AG04449 (cell line): ENCODE results near the gene OLFM1.
"Not testable (repeated sequence)": the region's sequence is repeated elsewhere in the genome, so short reads cannot be mapped to it uniquely, and the experiment has no call there.

Source experiments
- CTCF ChIA-PET: fragments of 350-600 bp; formaldehyde crosslinking; extraction: SDS; loops from one replicate; lab custom pipeline; 2021; ENCODE audit warnings: antibody characterized with exemption; lab: Yijun Ruan, JAX
- POLR2A ChIA-PET: fragments of 400-600, 350-600 bp; formaldehyde crosslinking; extraction: SDS; loops from one replicate; lab custom pipeline; 2020; ENCODE audit warnings: antibody characterized with exemption, inconsistent platforms; lab: Yijun Ruan, JAX
- DNase-seq: peaks from one replicate; pipeline ENCODE4 v3.0.0-alpha.2; 2010; ENCODE audit warnings: low read depth, low spot score
- H3K4me3 ChIP-seq: 2 replicates; pipeline ENCODE4 v1.5.1; 2011; ENCODE audit warnings: low read depth, mild to moderate bottlenecking, control low read depth, low read length
- TF ChIP-seq, protein P1 (sequence below): IDR thresholded peaks from one replicate; pipeline ENCODE4 v1.5.1; 2011; ENCODE audit warnings: mild to moderate bottlenecking, moderate library complexity, low read length, control low read depth, inconsistent platforms; ENCODE audit not compliant: insufficient read depth; ENCODE audit errors: missing control alignments

OLFM1 gene

GRCh38 chr9:135148386-135148785 is 60.9 kb downstream of the OLFM1 start:
- no peak overlapping the region for H3K4me3 ChIP-seq
- DNase-seq: no peak
- TF ChIP-seq, protein P1, sequence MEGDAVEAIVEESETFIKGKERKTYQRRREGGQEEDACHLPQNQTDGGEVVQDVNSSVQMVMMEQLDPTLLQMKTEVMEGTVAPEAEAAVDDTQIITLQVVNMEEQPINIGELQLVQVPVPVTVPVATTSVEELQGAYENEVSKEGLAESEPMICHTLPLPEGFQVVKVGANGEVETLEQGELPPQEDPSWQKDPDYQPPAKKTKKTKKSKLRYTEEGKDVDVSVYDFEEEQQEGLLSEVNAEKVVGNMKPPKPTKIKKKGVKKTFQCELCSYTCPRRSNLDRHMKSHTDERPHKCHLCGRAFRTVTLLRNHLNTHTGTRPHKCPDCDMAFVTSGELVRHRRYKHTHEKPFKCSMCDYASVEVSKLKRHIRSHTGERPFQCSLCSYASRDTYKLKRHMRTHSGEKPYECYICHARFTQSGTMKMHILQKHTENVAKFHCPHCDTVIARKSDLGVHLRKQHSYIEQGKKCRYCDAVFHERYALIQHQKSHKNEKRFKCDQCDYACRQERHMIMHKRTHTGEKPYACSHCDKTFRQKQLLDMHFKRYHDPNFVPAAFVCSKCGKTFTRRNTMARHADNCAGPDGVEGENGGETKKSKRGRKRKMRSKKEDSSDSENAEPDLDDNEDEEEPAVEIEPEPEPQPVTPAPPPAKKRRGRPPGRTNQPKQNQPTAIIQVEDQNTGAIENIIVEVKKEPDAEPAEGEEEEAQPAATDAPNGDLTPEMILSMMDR: no peak
- CTCF ChIA-PET: no interaction called here
- POLR2A ChIA-PET: no interaction called here

GRCh38 chr9:135149901-135150300 is 62.4 kb downstream of the OLFM1 start:
- POLR2A ChIA-PET, CTCF ChIA-PET, DNase-seq, H3K4me3 ChIP-seq: not testable (repeated sequence)

- POLR2A ChIA-PET: no interaction called here
- no peak overlapping the region for H3K4me3 ChIP-seq
- CTCF ChIA-PET: no interaction called here
- DNase-seq: no peak
- TF ChIP-seq, protein P1: no peak
Measured at GRCh38 chr9:135150981-135151380, 63.5 kb downstream of the OLFM1 start.

DNA sequence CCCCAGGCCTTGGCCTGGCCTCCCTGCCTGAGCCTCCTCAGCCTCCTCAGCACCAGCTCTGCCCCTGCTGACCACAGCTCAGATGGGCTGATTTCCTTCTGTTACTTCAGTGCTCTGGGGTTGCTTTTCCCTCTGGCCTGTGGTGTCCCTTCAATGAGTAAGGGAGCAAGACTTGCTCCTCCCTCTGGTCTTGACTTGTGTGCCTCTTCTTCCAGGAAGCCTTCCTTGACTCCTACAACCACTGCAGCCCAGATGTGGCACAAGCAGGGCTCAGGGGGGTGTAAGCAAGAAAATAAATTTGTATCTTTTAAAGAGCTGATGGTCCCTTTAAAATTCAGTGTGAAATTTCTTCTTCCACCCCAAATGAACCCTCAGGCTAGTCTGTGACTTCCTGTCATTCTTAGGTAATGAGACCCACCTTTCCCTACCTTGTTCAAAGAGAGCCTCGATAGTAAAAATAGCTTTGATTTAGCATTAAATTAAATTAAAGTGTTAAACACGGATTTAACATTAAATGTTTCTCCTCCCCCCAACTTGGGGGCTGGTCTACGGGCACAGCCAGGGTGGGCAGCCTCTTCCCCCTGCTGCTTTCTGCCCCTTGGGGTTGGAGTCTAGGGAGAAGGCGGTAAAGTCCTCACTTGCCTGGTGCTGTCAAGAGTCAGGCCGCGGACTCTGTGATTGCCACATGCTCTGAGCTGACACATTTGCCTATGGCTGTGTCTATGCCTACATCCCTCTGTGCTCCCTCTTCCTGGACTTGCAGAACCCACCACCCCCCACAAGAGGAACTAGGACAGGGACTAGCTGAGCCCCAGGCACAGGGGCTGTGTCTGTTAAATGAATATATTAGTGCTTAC is 64.5 kb downstream of the OLFM1 start:
- CTCF ChIA-PET: no interaction called here

DNA sequence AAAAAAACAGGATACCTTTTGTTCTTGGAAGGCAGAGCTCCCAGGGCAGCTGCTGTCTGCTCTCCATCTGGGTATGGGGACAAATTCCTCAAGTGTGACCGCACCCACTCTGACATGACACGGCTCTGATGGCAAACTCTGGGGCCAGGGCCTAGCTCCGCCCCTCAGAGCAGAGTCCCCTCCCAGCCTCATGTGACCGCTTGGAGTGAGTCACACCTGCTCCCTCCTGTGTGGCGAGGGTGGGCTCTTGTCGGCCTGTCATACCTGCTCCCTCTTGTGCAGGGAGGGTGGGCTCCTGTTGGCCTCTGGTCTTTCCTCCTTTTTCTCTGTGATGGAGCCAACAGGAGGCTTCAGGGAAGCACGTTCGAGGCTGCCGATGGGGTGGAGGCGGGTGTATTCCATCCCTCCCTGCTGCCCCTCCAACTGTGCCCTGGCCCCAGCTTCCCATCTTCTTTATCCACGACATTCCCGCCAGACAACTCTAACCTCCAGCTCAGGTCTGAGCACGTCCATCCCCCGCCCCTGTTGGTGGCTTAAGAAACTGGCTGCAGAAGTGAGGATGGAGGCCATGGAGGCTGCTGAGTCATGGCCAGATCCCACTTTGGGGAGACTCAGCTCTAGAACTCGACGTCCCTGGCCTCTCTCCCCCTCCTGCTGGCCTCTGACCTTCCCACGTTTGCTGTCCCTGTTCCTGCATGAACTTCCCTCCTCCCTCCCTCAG is 65.3 kb downstream of the OLFM1 start:
- POLR2A ChIA-PET: no interaction called here
- TF ChIP-seq, protein P1: no peak
- CTCF ChIA-PET: no interaction called here
- DNase-seq: no peak
- H3K4me3 ChIP-seq: no peak overlapping the region

More for the DNA sequence above, 64.5 kb downstream of the OLFM1 start:
- DNase-seq: no peak
- TF ChIP-seq, protein P1: no peak
- POLR2A ChIA-PET: no interaction called here
- H3K4me3 ChIP-seq: no peak overlapping the region

- H3K4me3 ChIP-seq: no peak overlapping the region
- ChIA-PET CTCF (no interaction called here), POLR2A (no interaction called here)
- TF ChIP-seq, protein P1: no peak
- DNase-seq: no peak
Measured at GRCh38 chr9:135154050-135154615, 66.7 kb downstream of the OLFM1 start.
